Skeletal muscle satellite cell (primary cell): ENCODE results near the gene KIF25.

Experiments used
- H3K27me3 ChIP-seq: 2 replicates; pipeline ENCODE4 v1.7.0; 2013; ENCODE audit warnings: low read length; ENCODE audit not compliant: control insufficient read depth, insufficient read depth
- H3K36me3 ChIP-seq: 2 replicates; pipeline ENCODE4 v1.7.0; 2013; ENCODE audit warnings: mild to moderate bottlenecking, control low read depth, low read length; ENCODE audit not compliant: insufficient read depth
- H3K4me1 ChIP-seq: 2 replicates; pipeline ENCODE4 v1.7.0; 2013; ENCODE audit warnings: low read length; ENCODE audit not compliant: control insufficient read depth, insufficient read depth
- H3K4me2 ChIP-seq: 2 replicates; pipeline ENCODE4 v1.7.0; 2013; ENCODE audit warnings: mild to moderate bottlenecking, low read length
- H3K4me3 ChIP-seq: 2 replicates; pipeline ENCODE4 v1.7.0; 2013; ENCODE audit warnings: low read length
- H3K9ac ChIP-seq: 2 replicates; pipeline ENCODE4 v1.7.0; 2013; ENCODE audit warnings: mild to moderate bottlenecking, low read depth, low read length, moderate library complexity
- H3K9me3 ChIP-seq: replicated peaks from 2 replicates; pipeline ENCODE4 v1.7.0; 2013; ENCODE audit warnings: mild to moderate bottlenecking, control low read depth, low read length

Gene KIF25

DNA sequence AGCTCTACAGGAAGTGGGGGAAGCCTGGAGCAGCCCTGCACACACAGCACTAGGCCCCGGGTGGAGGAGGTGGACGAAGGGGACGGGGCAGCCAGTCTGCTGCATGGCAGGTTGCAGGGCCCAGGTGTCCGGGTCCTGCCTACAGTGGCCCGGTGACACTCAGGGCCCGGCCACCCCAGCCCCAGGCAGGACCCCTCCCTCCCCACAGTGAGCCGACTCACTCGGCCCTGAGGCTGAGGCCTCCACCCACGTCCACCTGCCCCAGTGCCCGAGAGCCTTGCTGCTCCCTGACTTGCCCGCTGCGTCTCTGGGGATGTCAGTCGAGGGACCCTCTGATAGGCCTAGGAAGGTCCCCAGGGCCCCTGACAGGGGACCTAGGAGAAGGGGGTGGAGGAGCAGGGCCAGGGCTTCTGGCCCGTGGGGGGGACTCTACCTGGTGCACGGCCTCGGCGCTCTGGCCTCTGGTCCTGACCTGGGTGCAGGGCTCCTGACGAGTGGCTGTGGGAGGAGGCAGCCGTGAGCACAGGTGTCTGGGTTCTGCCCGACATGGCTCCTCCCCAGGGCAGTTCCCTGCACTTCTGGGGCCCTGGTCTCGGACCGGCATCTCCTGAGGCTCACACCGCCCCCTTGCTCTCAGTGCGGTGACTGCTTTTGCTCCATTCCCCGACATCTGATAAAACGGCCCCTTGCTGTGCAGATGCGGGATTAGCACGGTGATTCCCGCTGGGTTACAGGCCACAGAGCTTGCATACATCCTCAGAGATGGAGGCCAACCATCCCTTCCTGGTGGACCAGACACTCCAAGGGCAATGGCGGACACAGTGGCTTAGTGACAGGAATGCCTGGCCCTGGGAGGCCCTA, 61.5 kb downstream of the KIF25 start:
- no peak overlapping the region for H3K4me3 ChIP-seq
- no peak overlapping the region for H3K4me2 ChIP-seq
- H3K27me3 ChIP-seq: no peaks in the 10 kb centered on the region
- peaks cover 8% of the 10 kb centered on the region for H3K9me3 ChIP-seq
- H3K4me1 ChIP-seq: no peaks in the 10 kb centered on the region
- H3K9ac ChIP-seq: no peak overlapping the region
- no peaks in the 10 kb centered on the region for H3K36me3 ChIP-seq

DNA sequence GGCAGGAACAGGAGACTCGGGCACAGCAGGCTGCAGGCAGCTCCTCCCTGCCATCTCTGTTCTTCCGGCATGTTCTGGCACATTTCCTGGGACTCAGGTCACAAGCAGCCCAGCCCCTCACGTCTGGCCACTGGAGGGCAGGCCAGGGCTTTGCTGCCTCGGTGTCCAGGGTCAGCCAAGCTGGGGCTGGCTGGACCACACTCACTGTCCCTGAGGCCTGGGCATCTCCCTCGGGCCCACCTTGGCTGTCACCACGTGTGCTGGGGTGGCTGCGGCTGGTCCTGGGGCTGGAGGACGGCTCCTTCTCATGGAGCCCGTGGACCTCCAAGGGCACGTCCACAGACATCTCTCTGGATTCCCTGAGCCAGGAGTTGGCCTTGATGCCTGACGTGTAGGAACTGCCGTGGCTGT, 63.1 kb downstream of the KIF25 start:
- H3K4me3 ChIP-seq: no peak overlapping the region
- H3K9ac ChIP-seq: no peak overlapping the region
- no peaks in the 10 kb centered on the region for H3K4me1 ChIP-seq
- no peak overlapping the region for H3K4me2 ChIP-seq
- no peaks in the 10 kb centered on the region for H3K27me3 ChIP-seq
- H3K9me3 ChIP-seq: peaks cover 12% of the 10 kb centered on the region
- H3K36me3 ChIP-seq: no peaks in the 10 kb centered on the region

DNA sequence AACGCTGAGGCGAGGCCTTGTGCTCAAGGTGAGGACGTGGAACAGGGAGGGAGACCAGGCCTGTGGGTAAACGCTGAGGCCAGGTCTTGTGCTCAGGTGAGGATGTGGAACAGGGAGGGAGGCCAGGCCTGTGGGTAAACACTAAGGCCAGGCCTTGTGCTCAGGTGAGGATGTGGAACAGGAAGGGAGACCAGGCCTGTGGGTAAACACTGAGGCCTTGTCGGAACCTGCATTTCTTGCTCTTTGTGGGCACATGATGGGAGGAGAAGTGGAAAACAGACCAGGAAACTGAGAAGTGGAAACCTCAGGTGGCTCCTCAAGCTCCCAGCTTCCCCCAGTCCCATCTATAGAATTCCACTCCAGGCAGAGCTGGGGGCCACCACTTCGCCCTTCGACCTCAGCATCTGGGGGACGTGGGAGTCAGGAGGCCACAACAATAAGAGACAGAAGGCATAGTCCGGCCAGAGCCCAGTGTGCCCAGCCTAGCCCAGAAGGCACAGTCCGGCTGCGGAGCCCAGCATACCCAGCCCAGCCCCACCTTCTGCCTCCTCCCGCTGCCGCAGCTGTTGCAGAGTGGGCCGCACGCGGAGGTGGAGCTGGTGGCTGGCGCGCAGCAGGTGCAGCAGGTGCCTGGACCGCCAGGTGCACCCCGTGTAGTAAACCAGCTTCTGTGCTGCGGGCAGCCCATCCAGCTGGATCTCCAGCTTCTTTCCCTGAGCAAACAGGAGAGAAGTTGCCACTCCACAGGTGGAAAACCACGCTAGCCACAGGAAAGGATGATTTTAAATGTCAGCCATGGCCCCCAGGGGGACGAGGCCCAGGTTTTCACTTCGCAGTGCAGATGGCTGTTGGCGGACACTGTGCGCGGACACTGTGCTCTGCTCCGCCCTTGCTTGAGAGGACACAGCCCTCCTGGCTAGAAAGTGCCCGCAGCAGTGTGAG, 64.1 kb downstream of the KIF25 start:
- H3K4me1 ChIP-seq: no peaks in the 10 kb centered on the region
- H3K9ac ChIP-seq: no peak overlapping the region
- no peaks in the 10 kb centered on the region for H3K36me3 ChIP-seq
- H3K27me3 ChIP-seq: no peaks in the 10 kb centered on the region
- peaks cover 12% of the 10 kb centered on the region for H3K9me3 ChIP-seq
- H3K4me3 ChIP-seq: no peak overlapping the region
- H3K4me2 ChIP-seq: no peak overlapping the region

DNA sequence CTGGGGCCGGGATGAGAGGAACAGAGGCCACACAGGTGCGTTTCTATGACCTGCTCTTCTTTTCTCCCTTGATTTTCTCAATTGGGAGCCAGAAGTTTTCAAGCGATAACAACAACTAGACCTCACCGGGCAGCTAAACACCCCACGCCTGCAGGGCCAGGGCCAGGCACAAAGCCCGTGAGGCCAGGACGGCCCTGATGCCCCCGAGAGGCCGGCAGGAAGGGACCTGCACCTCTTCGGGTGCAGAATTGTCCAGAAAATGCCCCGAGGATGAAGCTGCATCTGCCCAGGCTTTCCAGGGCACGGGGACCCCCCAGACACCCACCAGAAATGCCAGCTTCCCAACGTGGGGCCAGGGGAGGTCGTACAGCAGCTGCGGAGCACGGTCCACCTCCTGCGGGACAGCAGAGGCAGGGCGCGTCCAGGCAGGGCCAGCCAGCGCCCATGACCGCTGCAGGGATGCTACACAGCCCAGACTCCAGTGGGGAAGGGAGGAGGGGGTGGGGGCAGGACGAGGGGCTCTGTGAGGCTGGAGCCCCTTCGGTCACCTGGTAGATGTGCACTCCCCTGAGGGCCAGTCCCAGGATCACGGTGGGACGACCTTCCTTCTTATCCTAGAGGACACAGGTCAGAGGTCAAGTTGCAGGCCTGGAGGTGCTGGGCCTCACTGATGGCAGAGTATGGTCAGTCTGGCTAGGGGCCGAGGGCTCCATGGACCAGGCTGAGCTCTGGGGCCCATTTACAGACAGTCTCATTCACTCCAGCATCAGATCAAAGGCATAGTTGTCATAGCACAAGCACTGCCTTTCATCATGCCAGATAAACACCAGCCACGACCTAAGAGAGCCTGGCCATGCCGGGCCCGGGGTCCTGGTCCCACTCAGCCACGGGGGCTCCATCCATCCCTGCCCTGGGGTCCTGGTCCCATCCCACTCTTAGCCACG, 65.1 kb downstream of the KIF25 start:
- no peak overlapping the region for H3K9ac ChIP-seq
- H3K4me3 ChIP-seq: no peak overlapping the region
- no peaks in the 10 kb centered on the region for H3K27me3 ChIP-seq
- no peak overlapping the region for H3K4me2 ChIP-seq
- H3K36me3 ChIP-seq: no peaks in the 10 kb centered on the region
- no peaks in the 10 kb centered on the region for H3K4me1 ChIP-seq
- peaks cover 12% of the 10 kb centered on the region for H3K9me3 ChIP-seq

DNA sequence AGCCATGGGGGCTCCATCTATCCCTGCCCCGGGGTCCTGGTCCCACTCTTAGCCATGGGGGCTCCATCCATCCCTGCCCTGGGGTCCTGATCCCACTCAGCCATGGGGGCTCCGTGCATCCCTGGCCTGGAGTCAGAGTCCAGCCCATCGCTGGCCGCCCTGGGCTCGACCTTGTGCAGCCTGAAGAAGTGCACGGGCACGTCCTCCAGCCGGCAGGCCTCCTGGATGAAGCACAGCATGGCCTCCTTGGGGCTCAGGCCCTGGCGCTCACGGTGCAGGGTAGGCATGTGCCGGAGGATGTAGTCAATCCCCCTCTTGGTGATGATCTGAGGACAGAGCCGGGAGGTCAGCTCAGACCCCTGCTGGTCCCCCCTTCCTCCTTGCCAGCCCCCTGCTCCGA, 66.0 kb downstream of the KIF25 start:
- Histone ChIP-seq H3K4me3 (no peak overlapping the region), H3K36me3 (no peaks in the 10 kb centered on the region), H3K27me3 (no peaks in the 10 kb centered on the region), H3K9ac (no peak overlapping the region), H3K4me2 (no peak overlapping the region), H3K9me3 (peaks cover 12% of the 10 kb centered on the region), H3K4me1 (no peaks in the 10 kb centered on the region)

DNA sequence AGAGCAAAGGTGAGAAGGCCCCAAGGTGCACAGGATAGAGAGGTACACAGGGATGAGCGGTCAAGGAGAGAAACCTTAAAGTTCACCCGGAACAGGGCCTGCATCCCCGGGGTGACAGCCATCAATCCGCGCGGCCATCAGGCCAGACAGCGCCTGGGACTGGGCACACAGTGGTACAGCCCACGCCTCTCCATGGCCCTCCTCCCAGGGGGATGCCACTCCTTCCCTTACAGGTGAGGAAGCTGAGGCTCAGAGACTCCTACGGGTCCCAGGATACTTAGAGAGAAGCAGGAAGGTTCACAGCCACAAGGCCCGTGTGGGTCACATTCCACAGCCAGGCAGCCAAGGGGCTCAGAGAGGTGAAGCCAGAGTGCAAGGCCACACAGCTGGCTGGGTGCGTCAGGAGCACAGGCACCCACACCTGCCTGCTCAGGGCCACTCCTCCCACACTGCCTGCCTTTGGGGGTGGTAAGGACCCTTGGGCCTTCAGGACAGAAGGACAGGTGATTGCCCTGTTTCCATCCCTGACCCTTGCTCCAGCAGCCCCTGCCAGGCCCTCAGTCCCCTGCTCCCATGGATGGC, 66.8 kb downstream of the KIF25 start:
- no peaks in the 10 kb centered on the region for H3K27me3 ChIP-seq
- H3K9me3 ChIP-seq: peaks cover 7% of the 10 kb centered on the region
- no peaks in the 10 kb centered on the region for H3K36me3 ChIP-seq
- no peak overlapping the region for H3K9ac ChIP-seq
- H3K4me1 ChIP-seq: no peaks in the 10 kb centered on the region
- no peak overlapping the region for H3K4me2 ChIP-seq
- H3K4me3 ChIP-seq: no peak overlapping the region

DNA sequence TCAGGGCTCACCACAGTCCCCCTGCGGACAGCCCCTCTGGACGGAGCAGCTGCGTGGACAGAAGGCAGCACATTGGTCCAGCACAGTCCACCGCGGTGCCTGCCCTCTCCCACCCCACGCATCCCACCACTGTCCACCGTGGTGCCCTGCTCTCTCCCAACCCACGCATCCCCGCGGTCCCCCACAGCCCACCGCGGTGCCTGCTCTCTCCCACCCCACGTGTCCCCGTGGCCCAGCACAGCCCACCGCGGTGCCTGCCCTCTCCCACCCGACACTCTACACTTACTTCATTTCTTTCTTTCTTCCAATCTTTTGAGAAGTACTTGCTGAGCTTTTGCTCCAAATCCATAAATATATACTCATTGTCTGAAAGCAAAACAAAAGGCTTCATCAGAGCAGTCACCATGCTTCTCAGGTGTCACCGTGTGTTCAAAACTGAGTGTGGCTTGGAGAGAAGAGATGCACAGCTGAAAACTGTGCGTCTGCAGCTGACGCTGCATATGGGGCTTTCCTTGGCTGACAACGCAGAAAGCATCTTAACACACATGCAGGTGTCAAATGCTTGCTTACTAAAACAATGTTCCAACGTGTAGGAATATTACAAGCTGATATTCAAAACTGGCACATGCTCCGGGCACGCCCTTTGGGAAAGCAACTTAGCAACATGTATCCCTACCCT, 69.7 kb downstream of the KIF25 start:
- H3K9me3 ChIP-seq: peaks cover 7% of the 10 kb centered on the region
- H3K27me3 ChIP-seq: no peaks in the 10 kb centered on the region
- no peak overlapping the region for H3K4me2 ChIP-seq
- no peak overlapping the region for H3K9ac ChIP-seq
- no peak overlapping the region for H3K4me3 ChIP-seq
- no peaks in the 10 kb centered on the region for H3K4me1 ChIP-seq
- H3K36me3 ChIP-seq: no peaks in the 10 kb centered on the region

DNA sequence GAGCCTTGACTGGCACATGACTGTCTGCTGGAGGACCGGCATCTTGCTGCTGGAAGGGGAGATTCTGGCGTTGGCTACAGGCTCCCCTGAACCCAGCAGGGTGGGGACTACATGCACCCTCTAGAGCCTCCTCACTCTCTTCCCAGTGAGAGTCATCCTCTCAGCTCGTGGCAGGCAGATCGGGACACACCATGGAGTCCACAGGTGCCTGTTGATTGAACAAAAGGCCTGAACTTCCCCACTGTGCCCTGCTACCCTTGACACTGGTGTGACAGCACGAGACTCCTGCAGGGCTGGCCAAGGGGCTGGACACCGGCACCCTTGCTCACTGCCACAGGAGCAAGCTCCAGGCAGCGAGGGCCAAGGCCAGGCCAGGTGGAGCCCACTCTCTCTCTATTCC, 73.3 kb downstream of the KIF25 start:
- H3K9me3 ChIP-seq: peaks cover 16% of the 10 kb centered on the region
- no peaks in the 10 kb centered on the region for H3K4me1 ChIP-seq
- no peak overlapping the region for H3K4me3 ChIP-seq
- H3K4me2 ChIP-seq: no peak overlapping the region
- H3K27me3 ChIP-seq: no peaks in the 10 kb centered on the region
- H3K9ac ChIP-seq: no peak overlapping the region
- H3K36me3 ChIP-seq: no peaks in the 10 kb centered on the region

DNA sequence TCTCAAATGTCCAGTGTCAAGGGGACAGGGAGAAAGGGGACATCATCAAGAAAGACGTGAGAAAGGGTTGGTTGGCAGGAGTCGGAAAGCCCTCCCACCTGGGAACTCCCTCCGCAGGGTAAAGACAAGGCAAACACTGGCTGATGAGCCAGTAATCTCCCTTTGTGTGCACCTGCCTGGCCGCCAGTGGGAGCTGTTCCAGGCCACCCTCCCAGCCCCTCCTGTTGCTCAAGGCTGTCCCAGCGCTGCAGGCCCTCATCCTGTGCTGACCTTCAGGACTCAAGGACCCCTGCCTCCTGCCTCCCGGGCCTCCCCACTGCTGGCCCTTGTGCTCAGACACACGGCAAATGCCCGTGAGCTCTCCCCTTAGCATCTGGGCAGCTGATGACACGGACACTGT, 74.1 kb downstream of the KIF25 start:
- Histone ChIP-seq H3K4me3 (no peak overlapping the region), H3K27me3 (no peaks in the 10 kb centered on the region), H3K36me3 (no peaks in the 10 kb centered on the region), H3K9ac (no peak overlapping the region), H3K4me2 (no peak overlapping the region), H3K9me3 (peaks cover 16% of the 10 kb centered on the region), H3K4me1 (no peaks in the 10 kb centered on the region)

DNA sequence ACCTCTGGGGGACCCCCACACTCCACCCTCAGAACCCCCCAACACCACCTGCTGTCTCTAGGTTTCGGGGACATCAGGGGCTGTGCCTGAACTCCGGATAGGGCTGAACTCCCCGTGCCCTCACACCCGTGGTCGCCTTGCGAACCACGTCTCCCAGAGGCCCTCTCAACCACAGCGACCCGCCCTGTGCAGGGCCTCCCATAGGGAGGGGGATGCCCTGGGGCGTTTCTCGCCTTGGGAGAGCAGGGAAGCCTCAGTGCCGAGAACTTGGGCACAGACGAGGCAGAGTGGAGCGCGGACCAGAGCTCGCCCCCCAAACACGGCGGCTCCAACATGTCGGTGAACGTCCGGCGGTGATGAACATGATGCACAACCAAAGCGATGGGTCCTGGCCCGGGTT, 74.8 kb downstream of the KIF25 start:
- H3K9ac ChIP-seq: no peak overlapping the region
- peaks cover 16% of the 10 kb centered on the region for H3K9me3 ChIP-seq
- H3K36me3 ChIP-seq: no peaks in the 10 kb centered on the region
- H3K4me1 ChIP-seq: no peaks in the 10 kb centered on the region
- no peak overlapping the region for H3K4me3 ChIP-seq
- H3K4me2 ChIP-seq: no peak overlapping the region
- H3K27me3 ChIP-seq: no peaks in the 10 kb centered on the region
